Measurements from ENCODE around the gene ANAPC4.

DNA sequence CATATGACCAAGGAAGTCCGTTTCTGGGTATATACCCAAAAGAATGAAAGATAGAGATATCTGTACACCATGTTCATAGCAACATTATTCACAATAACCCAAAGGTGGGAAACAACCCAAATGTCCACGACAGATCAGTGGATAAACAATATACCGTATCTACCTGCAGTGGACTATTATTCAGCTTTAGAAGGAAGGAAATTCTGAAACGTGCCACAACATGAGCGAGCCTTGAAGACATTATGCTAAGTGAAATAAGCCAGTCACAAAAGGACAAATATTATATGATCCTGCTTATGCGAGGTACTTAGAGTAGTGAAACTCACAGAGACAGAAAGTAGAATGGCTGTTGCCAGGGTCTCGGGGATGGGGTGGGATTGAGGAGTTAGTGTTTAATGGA is 75.0 kb downstream of the ANAPC4 start:
- TF ChIP-seq, protein P1, sequence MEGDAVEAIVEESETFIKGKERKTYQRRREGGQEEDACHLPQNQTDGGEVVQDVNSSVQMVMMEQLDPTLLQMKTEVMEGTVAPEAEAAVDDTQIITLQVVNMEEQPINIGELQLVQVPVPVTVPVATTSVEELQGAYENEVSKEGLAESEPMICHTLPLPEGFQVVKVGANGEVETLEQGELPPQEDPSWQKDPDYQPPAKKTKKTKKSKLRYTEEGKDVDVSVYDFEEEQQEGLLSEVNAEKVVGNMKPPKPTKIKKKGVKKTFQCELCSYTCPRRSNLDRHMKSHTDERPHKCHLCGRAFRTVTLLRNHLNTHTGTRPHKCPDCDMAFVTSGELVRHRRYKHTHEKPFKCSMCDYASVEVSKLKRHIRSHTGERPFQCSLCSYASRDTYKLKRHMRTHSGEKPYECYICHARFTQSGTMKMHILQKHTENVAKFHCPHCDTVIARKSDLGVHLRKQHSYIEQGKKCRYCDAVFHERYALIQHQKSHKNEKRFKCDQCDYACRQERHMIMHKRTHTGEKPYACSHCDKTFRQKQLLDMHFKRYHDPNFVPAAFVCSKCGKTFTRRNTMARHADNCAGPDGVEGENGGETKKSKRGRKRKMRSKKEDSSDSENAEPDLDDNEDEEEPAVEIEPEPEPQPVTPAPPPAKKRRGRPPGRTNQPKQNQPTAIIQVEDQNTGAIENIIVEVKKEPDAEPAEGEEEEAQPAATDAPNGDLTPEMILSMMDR (IDR thresholded peaks at IDR 0.05): no peak
- no peak for TF ChIP-seq EP300 (IDR thresholded peaks at IDR 0.05)

Data from upper lobe of left lung (tissue), 4 donors.